ENCODE measurements around the gene ATP5PD. TPM values are rescaled to one million over a fixed set of nuclear protein-coding genes. Genes with fewer than 3 reads are reported as not detected.

ATP5PD gene
- total RNA-seq, 2 experiments from 2014 or later, result 188 to 210 TPM

- ATAC-seq (no peak), DNase-seq (no peak)
- Mint-ChIP-seq H3K4me3 (no peak overlapping the region), H3K4me1 (no peaks in the 10 kb centered on the region), H3K27ac (no peak overlapping the region), H3K36me3 (no peaks in the 10 kb centered on the region), H3K27me3 (peaks cover 6% of the 10 kb centered on the region), H3K9me3 (ENCODE audit: low read depth) (no peaks in the 10 kb centered on the region)
- CTCF ChIA-PET, result interaction anchor here (1.3 to 1.4 kb wide), 2 partner anchors 43 to 46 kb away, joined by 4 to 5 read pairs; no protein-coding TSS in a partner anchor
Measured at GRCh38 chr17:75003957-75004355, 42.8 kb downstream of the ATP5PD start.

DNA sequence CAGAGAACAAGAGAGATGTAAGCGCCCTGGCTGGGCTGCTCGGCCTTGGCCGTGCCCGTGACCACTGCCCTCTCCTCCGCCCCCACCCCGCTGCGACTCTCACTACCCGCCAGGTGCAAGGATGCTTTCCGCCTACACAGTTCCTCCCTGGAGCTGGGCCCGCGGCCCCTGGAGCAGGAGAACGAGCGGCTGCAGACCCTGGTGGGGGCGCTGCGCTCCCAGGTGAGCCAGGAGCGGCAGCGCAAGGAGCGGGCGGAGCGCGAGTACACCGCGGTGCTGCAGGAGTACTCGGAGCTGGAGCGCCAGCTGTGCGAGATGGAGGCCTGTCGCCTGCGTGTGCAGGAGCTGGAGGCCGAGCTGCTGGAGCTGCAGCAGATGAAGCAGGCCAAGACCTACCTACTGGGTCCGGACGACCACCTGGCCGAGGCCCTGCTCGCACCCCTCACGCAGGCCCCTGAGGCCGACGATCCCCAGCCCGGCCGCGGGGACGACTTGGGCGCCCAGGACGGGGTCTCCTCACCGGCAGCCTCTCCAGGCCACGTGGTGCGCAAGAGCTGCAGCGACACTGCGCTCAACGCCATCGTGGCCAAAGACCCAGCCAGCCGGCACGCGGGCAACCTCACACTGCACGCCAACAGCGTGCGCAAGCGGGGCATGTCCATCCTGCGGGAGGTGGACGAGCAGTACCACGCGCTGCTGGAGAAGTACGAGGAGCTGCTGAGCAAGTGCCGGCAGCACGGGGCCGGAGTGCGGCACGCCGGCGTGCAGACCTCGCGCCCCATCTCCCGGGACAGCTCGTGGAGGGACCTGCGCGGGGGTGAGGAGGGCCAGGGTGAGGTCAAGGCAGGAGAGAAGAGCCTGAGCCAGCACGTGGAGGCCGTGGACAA lies 43.5 kb downstream of the ATP5PD start:
- CTCF ChIA-PET, result interaction anchor here (0.6 to 1.9 kb wide), 4 partner anchors 9 to 466 kb away, joined by 3 to 6 read pairs (median 4); partner anchors contain the start of gene MRPL58
- Mint-ChIP-seq H3K9me3 (ENCODE audit: low read depth) (no peaks in the 10 kb centered on the region), H3K4me3 (no peak overlapping the region), H3K27me3 (peaks cover 6% of the 10 kb centered on the region), H3K27ac (no peak overlapping the region), H3K4me1 (peaks cover 5% of the 10 kb centered on the region), H3K36me3 (no peaks in the 10 kb centered on the region)
- ATAC-seq (no peak), DNase-seq (no peak)

DNA sequence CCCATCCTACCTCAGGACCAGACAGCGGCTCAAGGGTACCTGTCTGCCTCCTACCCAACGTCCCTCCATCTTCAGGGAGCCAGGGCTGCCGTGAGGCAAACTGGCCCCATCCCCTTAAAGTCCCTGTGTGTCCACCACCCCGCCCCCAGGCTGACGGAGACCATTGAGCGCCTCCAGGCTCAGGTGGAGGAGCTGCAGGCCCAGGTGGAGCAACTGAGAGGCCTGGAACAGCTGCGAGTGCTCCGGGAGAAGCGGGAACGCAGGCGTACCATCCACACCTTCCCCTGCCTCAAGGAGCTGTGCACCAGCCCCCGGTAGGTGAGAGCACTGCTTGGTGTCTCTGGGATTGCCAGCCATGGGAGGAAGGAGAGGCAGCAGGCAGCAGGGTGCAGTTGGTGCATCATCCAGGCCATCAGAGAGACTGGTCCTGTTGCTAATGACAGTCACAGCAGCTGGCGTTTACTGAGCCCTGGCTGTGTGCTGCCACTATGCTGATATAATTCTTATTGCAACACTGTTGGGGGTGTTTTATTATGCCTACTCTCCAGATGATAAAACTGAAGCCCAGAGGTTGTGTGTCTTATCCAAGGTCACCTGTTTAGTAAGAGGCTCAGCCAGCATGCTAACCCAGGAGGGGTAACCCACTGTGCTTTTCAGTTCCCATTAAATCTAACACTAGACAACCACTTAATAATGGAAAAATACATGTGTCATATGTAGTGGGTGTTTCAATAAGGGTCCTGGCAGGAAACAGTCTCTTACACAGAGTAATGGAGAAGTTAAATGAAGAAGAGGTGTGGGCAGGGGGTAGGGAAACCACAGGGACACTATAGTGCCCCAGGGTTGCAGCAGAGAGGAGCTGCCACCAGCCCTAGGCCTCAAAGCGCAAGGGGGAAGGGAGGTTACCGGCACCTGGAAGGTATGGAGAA lies 44.6 kb downstream of the ATP5PD start:
- no peak overlapping the region for H3K4me3 Mint-ChIP-seq
- CTCF ChIA-PET, result interaction anchor here (1.9 to 2.6 kb wide), 2 partner anchors 10 to 40 kb away, joined by 6 to 7 read pairs; partner anchors contain the start of gene MRPL58
- DNase-seq (no peak), ATAC-seq (no peak)
- no peaks in the 10 kb centered on the region for H3K9me3 Mint-ChIP-seq (ENCODE audit: low read depth)
- H3K27me3 Mint-ChIP-seq, result peaks cover 3% of the 10 kb centered on the region
- peaks cover 5% of the 10 kb centered on the region for H3K4me1 Mint-ChIP-seq
- H3K36me3 Mint-ChIP-seq, result no peaks in the 10 kb centered on the region
- H3K27ac Mint-ChIP-seq, result no peak overlapping the region

- H3K9me3 Mint-ChIP-seq (ENCODE audit: low read depth), result no peaks in the 10 kb centered on the region
- H3K4me1 Mint-ChIP-seq, result peaks cover 5% of the 10 kb centered on the region
- no peaks in the 10 kb centered on the region for H3K36me3 Mint-ChIP-seq
- CTCF ChIA-PET, result interaction anchor here (0.6 to 1.3 kb wide), 4 partner anchors 13 to 602 kb away, joined by 3 to 5 read pairs (median 4); partner anchors contain the start of gene MRPL58
- DNase-seq (no peak), ATAC-seq (no peak)
- H3K4me3 Mint-ChIP-seq, result no peak overlapping the region
- H3K27me3 Mint-ChIP-seq, result no peaks in the 10 kb centered on the region
- H3K27ac Mint-ChIP-seq, result no peak overlapping the region
Measured at GRCh38 chr17:74999523-74999922, 47.2 kb downstream of the ATP5PD start.

DNA sequence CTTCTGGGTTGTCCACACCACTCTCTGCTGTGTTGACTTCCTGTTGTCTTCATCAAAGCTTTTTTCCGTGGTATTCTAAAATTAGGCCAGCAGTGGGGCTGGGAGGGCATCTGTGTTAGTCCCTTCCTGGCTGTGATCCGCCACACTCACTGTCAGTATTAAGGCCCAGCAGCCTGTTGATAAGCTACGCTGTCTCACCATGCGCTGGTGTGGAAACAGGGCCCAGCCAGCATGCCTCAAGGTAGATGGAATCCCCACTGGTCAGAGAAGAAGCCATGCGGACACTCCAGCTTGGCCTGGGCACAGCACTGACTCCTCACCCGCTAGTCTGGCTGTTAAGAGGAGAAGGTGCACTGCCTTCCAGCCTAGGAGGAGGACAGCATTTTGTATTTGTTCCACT lies 48.0 kb downstream of the ATP5PD start:
- CTCF ChIA-PET, result interaction anchor here (0.7 to 1.1 kb wide), 2 partner anchors 37 to 38 kb away, joined by 3 to 4 read pairs; no protein-coding TSS in a partner anchor

DNA sequence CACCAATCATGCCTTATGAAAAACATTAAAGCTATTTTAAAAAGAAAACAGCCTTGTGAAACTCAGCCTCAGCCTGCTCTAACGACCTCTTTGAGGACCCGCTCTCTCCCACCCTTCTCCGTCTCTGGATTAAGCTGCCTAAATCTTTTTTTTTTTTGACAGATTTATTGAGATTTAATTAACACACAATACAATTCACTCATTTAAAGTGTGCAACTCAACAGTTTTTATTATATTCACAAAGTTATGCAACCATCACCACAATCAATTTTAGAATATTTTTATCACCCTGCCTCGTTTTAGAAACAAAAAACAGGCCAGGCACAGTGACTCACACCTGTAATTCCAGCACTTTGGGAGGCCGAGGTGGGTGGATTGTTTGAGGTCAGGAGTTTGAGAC lies 50.9 kb downstream of the ATP5PD start:
- DNase-seq, result no peak
- Mint-ChIP-seq H3K9me3 (ENCODE audit: low read depth) (no peaks in the 10 kb centered on the region), H3K4me1 (peaks cover 5% of the 10 kb centered on the region), H3K27me3 (peaks cover 6% of the 10 kb centered on the region), H3K27ac (no peak overlapping the region), H3K4me3 (no peak overlapping the region), H3K36me3 (no peaks in the 10 kb centered on the region)
- ATAC-seq, result no peak
- CTCF ChIA-PET, result interaction anchor here (1.8 kb wide), 1 partner anchor 11 kb away, joined by 3 read pairs; no protein-coding TSS in a partner anchor

More for the DNA sequence above, 48.0 kb downstream of the ATP5PD start:
- H3K36me3 Mint-ChIP-seq, result no peaks in the 10 kb centered on the region
- H3K4me1 Mint-ChIP-seq, result peaks cover 5% of the 10 kb centered on the region
- H3K9me3 Mint-ChIP-seq (ENCODE audit: low read depth), result no peaks in the 10 kb centered on the region
- H3K4me3 Mint-ChIP-seq, result no peak overlapping the region
- ATAC-seq, result peak; percentile 16
- no peaks in the 10 kb centered on the region for H3K27me3 Mint-ChIP-seq
- H3K27ac Mint-ChIP-seq, result no peak overlapping the region
- DNase-seq, result no peak

- peaks cover 5% of the 10 kb centered on the region for H3K4me1 Mint-ChIP-seq
Measured at GRCh38 chr17:74994440-74994839, 52.3 kb downstream of the ATP5PD start.

DNA sequence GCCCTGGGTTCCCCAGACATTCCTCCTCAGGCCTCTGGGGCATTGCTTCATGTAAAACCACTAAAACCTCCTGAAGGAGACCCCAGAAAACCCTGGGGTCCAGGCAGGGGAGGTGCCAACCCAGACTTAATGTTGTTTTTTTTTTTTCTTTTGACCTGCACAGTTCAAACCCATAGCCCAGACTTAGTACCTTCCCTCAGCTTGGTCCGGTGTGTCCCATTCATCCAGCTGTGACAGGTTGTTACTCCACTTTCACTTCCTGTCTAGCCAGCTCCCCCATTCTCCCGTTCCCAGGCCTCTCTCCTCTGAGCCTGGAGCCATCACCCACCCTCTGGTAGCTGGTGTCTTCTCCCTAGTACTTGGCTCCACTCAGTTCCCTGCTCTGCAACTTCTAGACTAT lies 54.5 kb downstream of the ATP5PD start:
- H3K27me3 Mint-ChIP-seq, result peaks cover 29% of the 10 kb centered on the region
- no peaks in the 10 kb centered on the region for H3K36me3 Mint-ChIP-seq
- ATAC-seq (no peak), DNase-seq (no peak)
- H3K9me3 Mint-ChIP-seq (ENCODE audit: low read depth), result no peaks in the 10 kb centered on the region
- H3K4me3 Mint-ChIP-seq, result no peak overlapping the region
- H3K27ac Mint-ChIP-seq, result no peak overlapping the region
- CTCF ChIA-PET, result interaction anchor here (1.6 to 2.0 kb wide), 2 partner anchors 21 to 31 kb away, joined by 7 to 9 read pairs; partner anchors contain the start of gene MRPL58
- H3K4me1 Mint-ChIP-seq, result peaks cover 5% of the 10 kb centered on the region

More at GRCh38 chr17:74994440-74994839, 52.3 kb downstream of the ATP5PD start:
- DNase-seq, result no peak
- ATAC-seq, result no peak
- H3K9me3 Mint-ChIP-seq (ENCODE audit: low read depth), result no peaks in the 10 kb centered on the region
- H3K27me3 Mint-ChIP-seq, result peaks cover 16% of the 10 kb centered on the region
- H3K36me3 Mint-ChIP-seq, result no peaks in the 10 kb centered on the region
- H3K4me3 Mint-ChIP-seq, result no peak overlapping the region
- H3K27ac Mint-ChIP-seq, result no peak overlapping the region
- CTCF ChIA-PET, result interaction anchor here (1.7 to 2.0 kb wide), 2 partner anchors 16 to 33 kb away, joined by 4 to 9 read pairs; no protein-coding TSS in a partner anchor

DNA sequence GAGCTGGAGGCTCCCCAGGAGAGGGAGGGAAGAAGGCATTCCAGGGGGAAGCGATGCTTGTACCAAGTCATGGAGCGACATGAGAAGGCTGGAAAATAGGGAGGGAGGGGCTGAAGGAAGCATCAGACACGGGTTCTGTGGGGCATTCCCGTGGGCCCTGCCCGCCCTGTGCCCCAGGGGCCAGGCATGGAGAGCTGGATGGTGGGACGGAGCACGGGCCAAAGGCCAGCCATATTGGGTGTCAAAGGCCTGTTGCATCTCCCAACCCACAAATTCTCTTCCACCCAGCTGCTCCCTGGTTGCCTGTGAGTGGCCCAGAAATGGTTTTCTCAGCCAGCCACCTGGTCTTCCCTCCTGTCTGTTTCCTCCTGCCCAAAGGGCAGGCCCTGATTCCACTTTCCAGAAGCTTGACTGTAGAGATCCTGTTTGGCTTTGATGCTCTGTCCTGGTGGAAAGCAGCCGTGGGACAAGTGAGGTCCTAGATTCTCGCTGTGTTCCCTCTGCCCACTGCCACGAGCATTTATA lies 56.1 kb downstream of the ATP5PD start:
- CTCF ChIA-PET, result interaction anchor here (1.0 to 4.4 kb wide), 2 partner anchors 29 to 141 kb away, joined by 3 to 40 read pairs; partner anchors contain the start of gene NT5C
- H3K36me3 Mint-ChIP-seq, result no peaks in the 10 kb centered on the region
- no peaks in the 10 kb centered on the region for H3K9me3 Mint-ChIP-seq (ENCODE audit: low read depth)
- H3K27me3 Mint-ChIP-seq, result peaks cover 41% of the 10 kb centered on the region
- no peak overlapping the region for H3K27ac Mint-ChIP-seq
- no peak for DNase-seq
- H3K4me1 Mint-ChIP-seq, result peaks cover 13% of the 10 kb centered on the region
- no peak overlapping the region for H3K4me3 Mint-ChIP-seq
- no peak for ATAC-seq

Other genes starting within 250 kb of the ATP5PD start
- gene GRIN2C, start 187.1 kb downstream of the ATP5PD start, total RNA-seq, result under 1 TPM; 0.07 to 0.09 TPM
- 10 to 100 TPM; 38.2 to 39.4 TPM for gene FDXR, start 174.0 kb downstream of the ATP5PD start, total RNA-seq
- not detected for gene FADS6, start 153.3 kb downstream of the ATP5PD start, total RNA-seq
- not detected for gene USH1G, start 123.7 kb downstream of the ATP5PD start, total RNA-seq
- gene OTOP2, start 122.7 kb downstream of the ATP5PD start, total RNA-seq, result not detected
- gene OTOP3, start 111.1 kb downstream of the ATP5PD start, total RNA-seq, result not detected
- gene HID1, start 74.2 kb downstream of the ATP5PD start, total RNA-seq, result not detected
- under 1 TPM; 0.32 to 0.47 TPM for gene CDR2L, start 59.3 kb downstream of the ATP5PD start, total RNA-seq
- 10 to 100 TPM; 45.9 to 53.1 TPM for gene MRPL58, start 34.3 kb downstream of the ATP5PD start, total RNA-seq
- gene KCTD2, start 256 bp upstream of the ATP5PD start, total RNA-seq, result 10 to 100 TPM; 16.8 to 19.1 TPM
- 1 to 10 TPM; 2.3 to 3.2 TPM for gene SLC16A5, start 41.0 kb upstream of the ATP5PD start, total RNA-seq
- 10 to 100 TPM; 13.5 to 14.5 TPM for gene ARMC7, start 63.0 kb upstream of the ATP5PD start, total RNA-seq
- 10 to 100 TPM; 65.2 to 73.1 TPM for gene NT5C, start 84.8 kb upstream of the ATP5PD start, total RNA-seq
- gene JPT1, start 107.5 kb upstream of the ATP5PD start, total RNA-seq, result 100 to 1,000 TPM; 277 to 301 TPM
- 100 to 1,000 TPM; 469 to 639 TPM for gene SUMO2, start 136.0 kb upstream of the ATP5PD start, total RNA-seq
- 100 to 1,000 TPM; 164 to 176 TPM for gene NUP85, start 158.7 kb upstream of the ATP5PD start, total RNA-seq
- 10 to 100 TPM; 84.6 to 90.2 TPM for gene GGA3, start 214.6 kb upstream of the ATP5PD start, total RNA-seq
- 10 to 100 TPM; 49.5 to 56.9 TPM for gene MRPS7, start 214.9 kb upstream of the ATP5PD start, total RNA-seq
- 10 to 100 TPM; 56.9 to 58.5 TPM for gene MIF4GD, start 224.3 kb upstream of the ATP5PD start, total RNA-seq
- 10 to 100 TPM; 46.3 to 66.4 TPM for gene SLC25A19, start 242.5 kb upstream of the ATP5PD start, total RNA-seq